WERI-Rb-1 (cell line): ENCODE data around the gene KIAA0825.

Experiments
- DNase-seq: peaks from one replicate; pipeline ENCODE4 v3.0.0-alpha.2; 2020
- H3K27ac ChIP-seq: fragments of 250-450 bp; sonication (Bioruptor Pico); 2 replicates; pipeline ENCODE4 v1.5.1; 2020; ENCODE audit warnings: mild to moderate bottlenecking, moderate library complexity
- H3K27me3 ChIP-seq: fragments of 250-450 bp; sonication (Bioruptor Pico); 2 replicates; pipeline ENCODE4 v1.5.1; 2021; ENCODE audit warnings: mild to moderate bottlenecking, low read depth, moderate library complexity; ENCODE audit not compliant: insufficient read depth, severe bottlenecking
- H3K36me3 ChIP-seq: fragments of 250-450 bp; sonication (Bioruptor Pico); 2 replicates; pipeline ENCODE4 v1.5.1; 2020; ENCODE audit warnings: mild to moderate bottlenecking, moderate library complexity
- H3K4me3 ChIP-seq: 2 replicates; pipeline ENCODE4 v1.5.1; 2011; ENCODE audit warnings: low read depth, mild to moderate bottlenecking, control low read depth, low read length
- H3K9me3 ChIP-seq: fragments of 250-450 bp; sonication (Bioruptor Pico); 2 replicates; pipeline ENCODE4 v1.5.1; 2021; ENCODE audit warnings: mild to moderate bottlenecking, moderate library complexity; ENCODE audit not compliant: severe bottlenecking
- CTCF ChIP-seq: IDR thresholded peaks from 2 replicates; pipeline ENCODE4 v1.5.1; 2011; ENCODE audit warnings: low read depth, mild to moderate bottlenecking, control low read depth, inconsistent platforms, low read length

The KIAA0825 gene

DNA sequence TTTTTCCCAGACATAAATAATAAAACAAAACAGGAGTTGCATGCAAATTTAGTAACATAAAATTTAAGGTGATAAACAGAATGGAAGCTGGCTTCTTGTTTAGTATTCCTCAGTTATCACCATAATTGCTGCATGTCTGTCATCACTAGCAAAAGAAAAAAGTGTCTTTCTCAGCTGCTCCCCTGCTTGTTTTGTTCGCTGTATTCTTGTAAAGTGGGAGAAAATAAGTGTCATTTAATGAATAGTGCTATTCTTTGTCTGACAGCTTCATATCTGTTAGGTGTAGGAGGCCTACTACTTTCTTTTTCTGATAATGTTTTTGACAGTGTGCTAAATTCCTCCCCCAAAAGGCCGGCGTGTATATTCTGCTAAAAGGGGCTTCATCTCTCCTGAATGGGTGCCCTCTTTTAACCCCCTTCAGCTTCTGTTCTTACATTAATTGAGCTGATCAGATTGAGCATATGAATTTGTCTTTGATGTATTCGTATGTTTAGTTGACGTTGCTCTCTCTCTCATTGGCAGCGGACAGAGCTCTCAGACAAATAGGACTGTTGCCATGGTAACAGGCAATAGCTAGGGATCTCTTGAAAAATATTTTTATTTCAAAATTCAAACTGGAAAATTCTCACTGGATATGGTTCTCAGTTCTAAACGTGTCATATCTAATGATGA, 303.8 kb downstream of the KIAA0825 start:
- H3K36me3 ChIP-seq = no peaks in the 10 kb centered on the region
- TF ChIP-seq CTCF = no peak
- no peaks in the 10 kb centered on the region for H3K27me3 ChIP-seq
- H3K4me3 ChIP-seq = no peak overlapping the region
- no peaks in the 10 kb centered on the region for H3K9me3 ChIP-seq
- H3K27ac ChIP-seq = no peak overlapping the region
- no peak for DNase-seq

GRCh38 chr5:94313696-94314095, 304.7 kb downstream of the KIAA0825 start:
- Histone ChIP-seq H3K36me3 (no peaks in the 10 kb centered on the region), H3K27me3 (no peaks in the 10 kb centered on the region), H3K4me3 (no peak overlapping the region), H3K27ac (no peak overlapping the region), H3K9me3 (no peaks in the 10 kb centered on the region)
- TF ChIP-seq CTCF = no peak
- no peak for DNase-seq

DNA sequence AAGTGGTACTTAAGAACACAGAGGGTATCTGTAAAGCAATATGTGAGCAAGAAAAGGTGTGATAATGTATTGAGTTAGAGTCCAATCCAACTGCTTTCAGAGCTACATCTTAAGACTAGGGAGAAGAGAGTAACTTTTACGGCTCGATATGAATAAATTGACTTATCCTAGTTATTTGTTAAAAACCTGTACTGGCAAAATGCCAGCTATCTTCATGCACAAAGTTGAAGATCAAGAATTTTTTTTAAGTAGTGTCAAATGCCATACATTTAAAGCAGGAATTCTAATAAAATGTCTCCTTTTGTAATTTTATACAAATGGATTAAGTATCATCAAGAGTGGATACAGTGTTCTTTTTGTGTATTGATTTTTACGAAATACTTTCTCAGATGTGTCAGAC, 305.2 kb downstream of the KIAA0825 start:
- no peaks in the 10 kb centered on the region for H3K9me3 ChIP-seq
- H3K36me3 ChIP-seq = no peaks in the 10 kb centered on the region
- H3K27me3 ChIP-seq = no peaks in the 10 kb centered on the region
- TF ChIP-seq CTCF = no peak
- H3K27ac ChIP-seq = no peak overlapping the region
- DNase-seq = no peak
- no peak overlapping the region for H3K4me3 ChIP-seq

DNA sequence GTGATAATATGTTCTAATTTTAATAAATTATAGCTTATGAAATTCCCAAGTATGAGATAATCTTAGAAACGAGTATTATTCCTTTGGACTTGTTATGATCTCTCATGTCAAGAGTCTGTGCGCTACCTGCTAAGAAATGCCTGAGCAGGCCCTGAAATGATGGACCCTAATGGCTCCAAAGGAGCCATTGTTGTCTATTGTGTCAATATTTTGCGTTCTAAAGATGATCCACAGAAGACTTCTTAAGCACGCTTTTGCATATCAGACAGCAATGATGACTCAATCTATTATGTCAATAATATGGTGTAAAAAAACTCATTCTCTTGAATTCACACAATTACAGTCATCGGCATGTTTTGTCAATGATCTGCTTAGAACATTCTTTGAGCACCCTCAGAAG, 306.1 kb downstream of the KIAA0825 start:
- DNase-seq = no peak
- Histone ChIP-seq H3K27ac (no peak overlapping the region), H3K36me3 (no peaks in the 10 kb centered on the region), H3K9me3 (no peaks in the 10 kb centered on the region), H3K4me3 (no peak overlapping the region), H3K27me3 (no peaks in the 10 kb centered on the region)
- TF ChIP-seq CTCF = no peak

GRCh38 chr5:94310833-94311232, 307.6 kb downstream of the KIAA0825 start:
- no peaks in the 10 kb centered on the region for H3K9me3 ChIP-seq
- no peak overlapping the region for H3K4me3 ChIP-seq
- H3K27me3 ChIP-seq = no peaks in the 10 kb centered on the region
- DNase-seq = no peak
- no peak for TF ChIP-seq CTCF
- H3K36me3 ChIP-seq = no peaks in the 10 kb centered on the region
- no peak overlapping the region for H3K27ac ChIP-seq

DNA sequence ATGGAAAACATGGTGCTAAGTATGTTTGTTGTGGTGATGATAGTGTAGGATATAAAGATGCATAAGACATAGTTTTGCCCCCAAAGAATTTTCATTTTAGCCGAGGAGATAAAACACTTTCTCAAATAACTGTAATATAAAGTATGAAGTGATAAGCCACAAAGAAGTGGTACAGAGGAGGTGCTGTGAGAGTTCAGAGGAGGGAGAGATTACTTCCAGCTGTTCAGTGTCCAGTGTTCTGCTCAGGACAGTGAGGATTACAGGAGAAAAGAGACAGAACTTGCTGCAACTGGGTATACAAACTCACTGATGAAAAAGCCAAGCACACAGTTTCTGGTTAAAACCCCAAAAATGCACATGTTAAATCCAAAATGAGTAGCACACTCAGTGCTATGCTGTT, 309.3 kb downstream of the KIAA0825 start:
- DNase-seq = no peak
- Histone ChIP-seq H3K9me3 (no peaks in the 10 kb centered on the region), H3K4me3 (no peak overlapping the region), H3K27me3 (no peaks in the 10 kb centered on the region), H3K27ac (no peak overlapping the region), H3K36me3 (no peaks in the 10 kb centered on the region)
- no peak for TF ChIP-seq CTCF
